Gastrocnemius medialis (tissue), 4 donors: ENCODE results near the gene CORO2B.

Source experiments
- CTCF ChIP-seq, 5 experiments: fragments of 450-650 bp in 3 of 5; fragments of 200-600 bp in 2 of 5; sonication (generic) in 2 of 5; IDR thresholded peaks in 4 of 5; conservative IDR thresholded peaks in 1 of 5; 1 replicate in 4 of 5; 2 replicates in 1 of 5; pipeline ENCODE4 v1.5.1; 2016 to 2019; ENCODE audit warnings: antibody characterized with exemption in 5 of 5, mild to moderate bottlenecking in 3 of 5, moderate library complexity in 3 of 5
- POLR2A ChIP-seq, 2 donors: fragments of 450-650 bp; IDR thresholded peaks; one replicate each; pipeline ENCODE4 v1.6.1; 2017; ENCODE audit warnings: antibody characterized with exemption in 2 of 2, mild to moderate bottlenecking in 2 of 2, moderate library complexity in 2 of 2

GRCh38 chr15:68770216-68770615 is 191.4 kb downstream of the CORO2B start:
- TF ChIP-seq POLR2A (IDR thresholded peaks at IDR 0.05) = no peak
- no peak for TF ChIP-seq CTCF (IDR thresholded peaks at IDR 0.05 in 4 of 5, conservative IDR thresholded peaks at IDR 0.05 in 1 of 5)
